ENCODE data around the gene GSG1L. TPM values are rescaled to one million over a fixed set of nuclear protein-coding genes. Genes with fewer than 3 reads are reported as not detected.
"Not testable (repeated sequence)": the region's sequence is repeated elsewhere in the genome, so short reads cannot be mapped to it uniquely, and the experiment has no call there.

The GSG1L gene
- total RNA-seq, 2 donors from 2014 or later = 0.29 TPM; not detected in 1

- H3K9me3 Mint-ChIP-seq = peaks cover 1% of the 10 kb centered on the region
- H3K36me3 Mint-ChIP-seq (ENCODE audit: low read depth) = no peaks in the 10 kb centered on the region
Measured at GRCh38 chr16:27960619-27961295, 102.8 kb downstream of the GSG1L start.

GRCh38 chr16:27959914-27960313, 103.6 kb downstream of the GSG1L start:
- peaks cover 17% of the 10 kb centered on the region for H3K27me3 Mint-ChIP-seq
- H3K27ac Mint-ChIP-seq = no peak overlapping the region
- H3K36me3 Mint-ChIP-seq (ENCODE audit: low read depth) = no peaks in the 10 kb centered on the region
- no peak overlapping the region for H3K4me3 Mint-ChIP-seq
- ATAC-seq (replicated peaks) = no peak
- H3K4me1 Mint-ChIP-seq = peaks cover 5% of the 10 kb centered on the region
- H3K9me3 Mint-ChIP-seq = peaks cover 5% of the 10 kb centered on the region

More at GRCh38 chr16:27960619-27961295, 102.8 kb downstream of the GSG1L start:
- H3K27ac Mint-ChIP-seq = no peak overlapping the region
- H3K4me1 Mint-ChIP-seq = peaks cover 5% of the 10 kb centered on the region
- no peak overlapping the region for H3K4me3 Mint-ChIP-seq
- peaks cover 17% of the 10 kb centered on the region for H3K27me3 Mint-ChIP-seq
- ATAC-seq (replicated peaks) = no peak

- Mint-ChIP-seq H3K9me3 (peaks cover 5% of the 10 kb centered on the region), H3K27me3 (peaks cover 30% of the 10 kb centered on the region), H3K27ac (no peak overlapping the region), H3K4me3 (no peak overlapping the region), H3K36me3 (ENCODE audit: low read depth) (no peaks in the 10 kb centered on the region), H3K4me1 (no peaks in the 10 kb centered on the region)
- ATAC-seq (replicated peaks) = no peak
Measured at GRCh38 chr16:27954191-27954590, 109.3 kb downstream of the GSG1L start.

GRCh38 chr16:27952811-27953210, 110.7 kb downstream of the GSG1L start:
- peaks cover 30% of the 10 kb centered on the region for H3K27me3 Mint-ChIP-seq
- H3K36me3 Mint-ChIP-seq (ENCODE audit: low read depth) = no peaks in the 10 kb centered on the region
- no peak for ATAC-seq (replicated peaks)
- no peak overlapping the region for H3K27ac Mint-ChIP-seq
- H3K4me3 Mint-ChIP-seq = no peak overlapping the region
- H3K9me3 Mint-ChIP-seq = peaks cover 5% of the 10 kb centered on the region
- no peaks in the 10 kb centered on the region for H3K4me1 Mint-ChIP-seq

GRCh38 chr16:27951489-27952120, 111.9 kb downstream of the GSG1L start:
- H3K9me3 Mint-ChIP-seq = peaks cover 5% of the 10 kb centered on the region

GRCh38 chr16:27950206-27950887, 113.2 kb downstream of the GSG1L start:
- H3K4me3 Mint-ChIP-seq = no peak overlapping the region
- no peaks in the 10 kb centered on the region for H3K9me3 Mint-ChIP-seq
- H3K4me1 Mint-ChIP-seq = no peaks in the 10 kb centered on the region
- no peak for ATAC-seq (replicated peaks)
- peaks cover 31% of the 10 kb centered on the region for H3K27me3 Mint-ChIP-seq
- H3K36me3 Mint-ChIP-seq (ENCODE audit: low read depth) = no peaks in the 10 kb centered on the region
- no peak overlapping the region for H3K27ac Mint-ChIP-seq

More at GRCh38 chr16:27951489-27952120, 111.9 kb downstream of the GSG1L start:
- no peak for ATAC-seq (replicated peaks)
- Mint-ChIP-seq H3K27me3 (peaks cover 30% of the 10 kb centered on the region), H3K36me3 (ENCODE audit: low read depth) (no peaks in the 10 kb centered on the region), H3K4me1 (no peaks in the 10 kb centered on the region), H3K4me3 (no peak overlapping the region), H3K27ac (no peak overlapping the region)

GRCh38 chr16:27947696-27948095, 115.8 kb downstream of the GSG1L start:
- H3K4me1 Mint-ChIP-seq = no peaks in the 10 kb centered on the region
- H3K27me3 Mint-ChIP-seq = peaks cover 29% of the 10 kb centered on the region
- no peak overlapping the region for H3K27ac Mint-ChIP-seq
- no peak overlapping the region for H3K4me3 Mint-ChIP-seq
- no peak for ATAC-seq (replicated peaks)
- H3K9me3 Mint-ChIP-seq = no peaks in the 10 kb centered on the region
- H3K36me3 Mint-ChIP-seq (ENCODE audit: low read depth) = no peaks in the 10 kb centered on the region

- Mint-ChIP-seq H3K4me1 (no peaks in the 10 kb centered on the region), H3K9me3 (no peaks in the 10 kb centered on the region), H3K27ac (no peak overlapping the region), H3K36me3 (ENCODE audit: low read depth) (no peaks in the 10 kb centered on the region), H3K27me3 (peaks cover 14% of the 10 kb centered on the region), H3K4me3 (no peak overlapping the region)
- ATAC-seq (replicated peaks) = no peak
Measured at GRCh38 chr16:27945233-27945973, 118.1 kb downstream of the GSG1L start.

- no peak for ATAC-seq (replicated peaks)
- Mint-ChIP-seq H3K4me3 (no peak overlapping the region), H3K27me3 (peaks cover 14% of the 10 kb centered on the region), H3K4me1 (no peaks in the 10 kb centered on the region), H3K27ac (no peak overlapping the region), H3K36me3 (ENCODE audit: low read depth) (no peaks in the 10 kb centered on the region), H3K9me3 (no peaks in the 10 kb centered on the region)
Measured at GRCh38 chr16:27943766-27944165, 119.7 kb downstream of the GSG1L start.

- H3K36me3 Mint-ChIP-seq (ENCODE audit: low read depth); H3K4me1 Mint-ChIP-seq; H3K9me3 Mint-ChIP-seq; ATAC-seq (replicated peaks); H3K4me3 Mint-ChIP-seq; H3K27ac Mint-ChIP-seq: not testable (repeated sequence)
- H3K27me3 Mint-ChIP-seq = peaks cover 18% of the 10 kb centered on the region
Measured at GRCh38 chr16:27942071-27942470, 121.4 kb downstream of the GSG1L start.

GRCh38 chr16:27935076-27935475, 128.4 kb downstream of the GSG1L start:
- H3K27me3 Mint-ChIP-seq = peaks cover 19% of the 10 kb centered on the region
- H3K9me3 Mint-ChIP-seq = no peaks in the 10 kb centered on the region
- H3K36me3 Mint-ChIP-seq (ENCODE audit: low read depth) = no peaks in the 10 kb centered on the region
- H3K27ac Mint-ChIP-seq = no peak overlapping the region
- no peaks in the 10 kb centered on the region for H3K4me1 Mint-ChIP-seq
- no peak overlapping the region for H3K4me3 Mint-ChIP-seq
- no peak for ATAC-seq (replicated peaks)

- no peak for ATAC-seq (replicated peaks)
- H3K27me3 Mint-ChIP-seq = peaks cover 19% of the 10 kb centered on the region
- no peak overlapping the region for H3K4me3 Mint-ChIP-seq
- H3K4me1 Mint-ChIP-seq = no peaks in the 10 kb centered on the region
- H3K27ac Mint-ChIP-seq = no peak overlapping the region
- no peaks in the 10 kb centered on the region for H3K36me3 Mint-ChIP-seq (ENCODE audit: low read depth)
- no peaks in the 10 kb centered on the region for H3K9me3 Mint-ChIP-seq
Measured at GRCh38 chr16:27932542-27933135, 130.9 kb downstream of the GSG1L start.

- Mint-ChIP-seq H3K4me1 (no peaks in the 10 kb centered on the region), H3K36me3 (ENCODE audit: low read depth) (no peaks in the 10 kb centered on the region), H3K9me3 (no peaks in the 10 kb centered on the region), H3K27ac (no peak overlapping the region), H3K4me3 (no peak overlapping the region), H3K27me3 (peaks cover 23% of the 10 kb centered on the region)
- ATAC-seq (replicated peaks) = no peak
Measured at GRCh38 chr16:27929818-27930217, 133.7 kb downstream of the GSG1L start.

- no peak for ATAC-seq (replicated peaks)
- Mint-ChIP-seq H3K4me1 (no peaks in the 10 kb centered on the region), H3K4me3 (no peak overlapping the region), H3K9me3 (no peaks in the 10 kb centered on the region), H3K36me3 (ENCODE audit: low read depth) (no peaks in the 10 kb centered on the region), H3K27ac (no peak overlapping the region), H3K27me3 (peaks cover 20% of the 10 kb centered on the region)
Measured at GRCh38 chr16:27928542-27928941, 135.0 kb downstream of the GSG1L start.

All from activated T-helper 17 cell treated with anti-CD3 and anti-CD28 coated beads, Interleukin-2, amount 50 U/mL, for 72 hours (primary cell).